ENCODE data around the gene LCE1B. TPM values are rescaled to one million over a fixed set of nuclear protein-coding genes. Genes with fewer than 3 reads are reported as not detected.

The LCE1B gene
- total RNA-seq, 1 donor from 2014 or later: not detected

- no peaks in the 10 kb centered on the region for H3K36me3 Mint-ChIP-seq (ENCODE audit: low read depth)
- peaks cover 7% of the 10 kb centered on the region for H3K9me3 Mint-ChIP-seq (ENCODE audit: low read depth)
- no peak overlapping the region for H3K27ac Mint-ChIP-seq (ENCODE audit: unreplicated experiment)
- TF ChIP-seq CTCF (IDR thresholded peaks at IDR 0.05): no peak
- no peaks in the 10 kb centered on the region for H3K27me3 Mint-ChIP-seq (ENCODE audit: low read depth)
- no peaks in the 10 kb centered on the region for H3K4me1 Mint-ChIP-seq (ENCODE audit: low read depth)
- no peak overlapping the region for H3K4me3 Mint-ChIP-seq (ENCODE audit: unreplicated experiment)
- no peak for DNase-seq (ENCODE audit: low spot score)
Measured at GRCh38 chr1:152824964-152825363, 13.2 kb downstream of the LCE1B start.

DNA sequence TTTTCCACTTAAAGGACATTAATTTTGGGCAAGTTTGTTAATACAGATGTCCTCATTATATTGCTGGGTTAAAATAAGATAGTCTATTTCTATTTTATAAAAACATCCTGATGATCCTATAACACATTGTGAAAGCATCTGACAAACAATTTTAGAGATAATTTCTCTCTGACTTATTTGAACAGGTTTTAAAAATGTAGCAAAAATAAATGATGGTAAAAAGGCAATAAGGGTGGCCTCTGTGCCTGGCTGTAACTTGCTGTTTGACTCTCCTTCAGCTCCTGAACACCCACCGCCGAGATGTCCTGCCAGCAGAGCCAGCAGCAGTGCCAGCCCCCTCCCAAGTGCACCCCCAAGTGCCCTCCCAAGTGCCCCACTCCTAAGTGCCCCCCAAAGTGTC is 15.4 kb downstream of the LCE1B start, which contains the start of gene LCE1A:
Gene LCE1A, plus strand, starts transcription at position 301 of the 400 bp plus-strand sequence. Its CDS starts 0 bp downstream, at position 301.
- H3K4me3 Mint-ChIP-seq (ENCODE audit: unreplicated experiment): no peak within 1 kb of the TSS
- no peak for TF ChIP-seq CTCF (IDR thresholded peaks at IDR 0.05)
- H3K9me3 Mint-ChIP-seq (ENCODE audit: low read depth): peaks cover 12% of the 10 kb centered on the region
- DNase-seq (ENCODE audit: low spot score): no peak
- H3K36me3 Mint-ChIP-seq (ENCODE audit: low read depth): no peaks in the 10 kb centered on the region
- H3K27ac Mint-ChIP-seq (ENCODE audit: unreplicated experiment): no peak within 1 kb of the TSS
- no peaks in the 10 kb centered on the region for H3K27me3 Mint-ChIP-seq (ENCODE audit: low read depth)
- H3K4me1 Mint-ChIP-seq (ENCODE audit: low read depth): no peaks in the 10 kb centered on the region

- Mint-ChIP-seq H3K36me3 (ENCODE audit: low read depth) (no peaks in the 10 kb centered on the region), H3K4me1 (ENCODE audit: low read depth) (no peaks in the 10 kb centered on the region), H3K9me3 (ENCODE audit: low read depth) (peaks cover 2% of the 10 kb centered on the region), H3K27ac (ENCODE audit: unreplicated experiment) (no peak overlapping the region), H3K27me3 (ENCODE audit: low read depth) (no peaks in the 10 kb centered on the region), H3K4me3 (ENCODE audit: unreplicated experiment) (no peak overlapping the region)
- TF ChIP-seq CTCF (IDR thresholded peaks at IDR 0.05): no peak
- no peak for DNase-seq (ENCODE audit: low spot score)
Measured at GRCh38 chr1:152836870-152837269, 25.1 kb downstream of the LCE1B start.

DNA sequence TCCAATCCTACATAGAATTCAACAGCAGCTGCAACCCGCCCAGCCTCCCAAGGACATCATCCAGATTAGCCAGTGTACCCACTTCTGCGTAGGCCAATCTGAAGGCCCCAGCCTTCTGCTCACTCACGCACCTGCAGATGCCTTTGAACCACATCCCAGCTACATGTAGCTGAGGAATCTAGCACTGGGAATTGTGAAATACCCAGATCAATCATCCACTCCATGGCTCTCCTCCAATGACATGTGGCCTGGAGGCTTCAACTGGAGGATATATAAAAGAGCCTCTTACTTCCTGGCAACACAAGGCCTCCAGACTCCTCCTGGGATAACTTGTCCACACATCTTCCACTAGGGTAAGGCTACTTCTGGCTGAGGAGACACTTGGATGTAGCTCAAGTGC is 30.8 kb downstream of the LCE1B start, which contains the start of gene LCE6A:
Gene LCE6A, plus strand, starts transcription at position 301 of the 400 bp plus-strand sequence. CDS start 665 bp downstream, outside the sequence.
- H3K27ac Mint-ChIP-seq (ENCODE audit: unreplicated experiment): no peak within 1 kb of the TSS
- no peaks in the 10 kb centered on the region for H3K9me3 Mint-ChIP-seq (ENCODE audit: low read depth)
- no peak within 1 kb of the TSS for H3K4me3 Mint-ChIP-seq (ENCODE audit: unreplicated experiment)
- no peak for DNase-seq (ENCODE audit: low spot score)
- H3K36me3 Mint-ChIP-seq (ENCODE audit: low read depth): no peaks in the 10 kb centered on the region
- H3K4me1 Mint-ChIP-seq (ENCODE audit: low read depth): no peaks in the 10 kb centered on the region
- H3K27me3 Mint-ChIP-seq (ENCODE audit: low read depth): no peaks in the 10 kb centered on the region
- no peak for TF ChIP-seq CTCF (IDR thresholded peaks at IDR 0.05)

DNA sequence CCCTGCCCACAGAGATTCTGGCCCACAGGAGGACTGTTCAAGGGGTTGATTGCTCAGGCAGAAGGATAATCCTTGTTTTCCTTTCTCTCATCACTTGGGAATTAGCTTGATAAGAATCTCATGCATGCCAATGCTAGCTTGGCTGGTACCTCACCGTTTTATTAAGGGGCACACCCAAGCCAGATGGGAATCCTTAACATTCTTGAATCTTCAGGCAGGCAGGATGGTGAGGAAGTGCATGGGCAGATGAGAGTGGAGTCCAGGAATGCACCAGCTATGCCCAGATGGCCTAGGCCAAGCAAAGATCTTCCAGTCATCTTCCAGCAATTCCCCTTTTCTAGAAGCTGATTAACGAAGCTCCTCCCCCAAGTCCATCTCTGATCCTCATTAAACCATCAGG is 43.9 kb downstream of the LCE1B start:
- Mint-ChIP-seq H3K9me3 (ENCODE audit: low read depth) (no peaks in the 10 kb centered on the region), H3K36me3 (ENCODE audit: low read depth) (no peaks in the 10 kb centered on the region), H3K4me1 (ENCODE audit: low read depth) (no peaks in the 10 kb centered on the region), H3K27ac (ENCODE audit: unreplicated experiment) (no peak overlapping the region), H3K4me3 (ENCODE audit: unreplicated experiment) (no peak overlapping the region), H3K27me3 (ENCODE audit: low read depth) (no peaks in the 10 kb centered on the region)
- DNase-seq (ENCODE audit: low spot score): no peak
- TF ChIP-seq CTCF (IDR thresholded peaks at IDR 0.05): no peak

Data from chondrocyte (in vitro differentiated cells).